NCI-H1436 (cell line): ENCODE results near the gene CRYM.
"Not testable (repeated sequence)": the region's sequence is repeated elsewhere in the genome, so short reads cannot be mapped to it uniquely, and the experiment has no call there.

Experiments used
- DNase-seq: peaks from one replicate; lab custom pipeline; 2025; lab: John Stamatoyannopoulos, UW

The CRYM gene

DNA sequence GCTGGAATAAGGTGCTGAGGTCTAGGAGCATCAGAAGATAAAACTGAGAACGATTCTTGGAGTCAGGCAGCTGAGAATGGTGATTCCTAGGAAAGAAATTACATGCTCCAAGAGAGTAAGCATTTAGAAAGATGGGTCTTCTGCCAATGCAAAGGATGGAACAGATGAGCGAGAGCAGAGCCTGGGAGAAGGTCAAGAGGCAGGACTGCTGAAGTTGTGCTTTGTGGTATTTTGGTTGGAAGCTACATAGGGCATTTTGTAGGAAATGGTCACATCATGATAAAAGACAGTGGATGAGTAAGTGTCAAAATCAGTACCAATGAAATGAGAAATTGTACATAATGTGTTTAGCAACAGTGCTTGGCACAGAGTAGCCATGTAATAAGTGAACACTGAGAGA is 1.4 kb upstream of the CRYM start:
- no peak for DNase-seq

GRCh38 chr16:21277045-21277926 is 804 bp downstream of the CRYM start:
- no peak for DNase-seq

GRCh38 chr16:21276090-21276489 is 2.0 kb downstream of the CRYM start:
- no peak for DNase-seq

DNA sequence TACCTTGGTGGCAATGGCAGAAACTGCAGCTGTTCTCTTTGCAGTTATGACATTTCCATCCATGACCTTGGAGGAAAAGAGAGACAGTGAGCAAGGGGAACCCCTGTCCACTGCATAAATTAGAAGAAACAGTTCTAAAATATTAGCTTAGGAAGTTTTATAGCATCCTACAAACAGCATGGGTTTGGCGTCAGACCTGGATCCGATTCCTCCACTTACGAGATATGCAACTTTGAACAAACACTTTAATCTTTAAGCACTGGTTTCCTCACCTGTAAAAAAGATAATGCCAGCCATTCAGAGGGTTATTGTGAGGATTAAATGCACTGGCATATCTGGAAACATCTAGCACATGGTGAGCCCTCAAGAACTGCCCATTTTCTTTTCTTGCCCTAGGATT is 2.6 kb downstream of the CRYM start:
- no peak for DNase-seq

- DNase-seq, result no peak
Observed at GRCh38 chr16:21274172-21274726, 3.8 kb downstream of the CRYM start.

- DNase-seq, result not testable (repeated sequence)
Observed at GRCh38 chr16:21272763-21273162, 5.3 kb downstream of the CRYM start.

GRCh38 chr16:21272253-21272652 is 5.8 kb downstream of the CRYM start:
- no peak for DNase-seq

DNA sequence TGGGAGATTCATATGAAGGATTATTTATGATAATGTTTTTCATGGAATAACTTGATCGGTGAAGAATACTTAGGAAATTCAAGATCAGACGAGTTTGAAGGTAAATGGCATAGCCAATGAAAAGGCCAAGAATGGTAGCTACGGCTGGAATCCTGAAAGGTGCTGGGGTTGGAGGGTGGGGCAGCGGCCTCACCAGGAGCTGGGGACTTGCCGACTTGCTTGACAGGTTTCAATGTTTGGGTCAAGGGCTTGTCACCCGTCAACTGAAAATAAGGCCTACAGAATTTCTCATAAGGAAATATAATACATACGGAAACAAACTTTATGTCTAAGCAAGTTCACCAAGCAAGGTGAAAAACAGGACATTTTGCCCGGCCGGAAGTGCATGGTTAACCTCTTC is 9.9 kb downstream of the CRYM start:
- no peak for DNase-seq

DNA sequence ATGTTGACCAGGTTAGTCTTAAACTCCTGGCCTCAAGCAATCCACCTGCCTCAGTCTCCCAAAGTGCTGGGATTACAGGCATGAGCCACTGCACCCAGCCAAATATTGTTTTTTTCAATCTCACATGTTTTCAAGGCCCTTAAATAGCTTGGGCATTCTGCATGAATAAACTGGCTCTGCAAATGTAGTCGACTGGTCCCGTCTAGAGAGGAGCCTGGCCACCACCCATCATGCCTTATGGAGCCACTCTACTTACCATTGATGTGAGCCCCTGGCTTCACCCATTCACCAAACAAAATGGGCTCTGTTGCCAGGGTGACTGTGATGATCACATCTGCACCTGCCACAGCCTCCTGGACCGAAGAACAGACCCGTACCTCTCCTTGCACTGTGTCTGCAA is 10.8 kb downstream of the CRYM start:
- DNase-seq, result no peak

GRCh38 chr16:21265104-21265837 is 12.8 kb downstream of the CRYM start:
- no peak for DNase-seq

- no peak for DNase-seq
Observed at GRCh38 chr16:21264571-21265036, 13.5 kb downstream of the CRYM start.

GRCh38 chr16:21263640-21264570 is 14.2 kb downstream of the CRYM start:
- no peak for DNase-seq

GRCh38 chr16:21262779-21263639 is 15.1 kb downstream of the CRYM start:
- DNase-seq, result no peak

GRCh38 chr16:21260870-21261791 is 17.0 kb downstream of the CRYM start:
- DNase-seq, result peak; percentile 19

- no peak for DNase-seq
Observed at GRCh38 chr16:21257284-21257683, 20.8 kb downstream of the CRYM start.

- DNase-seq, result no peak
Observed at GRCh38 chr16:21256636-21257035, 21.5 kb downstream of the CRYM start.

DNA sequence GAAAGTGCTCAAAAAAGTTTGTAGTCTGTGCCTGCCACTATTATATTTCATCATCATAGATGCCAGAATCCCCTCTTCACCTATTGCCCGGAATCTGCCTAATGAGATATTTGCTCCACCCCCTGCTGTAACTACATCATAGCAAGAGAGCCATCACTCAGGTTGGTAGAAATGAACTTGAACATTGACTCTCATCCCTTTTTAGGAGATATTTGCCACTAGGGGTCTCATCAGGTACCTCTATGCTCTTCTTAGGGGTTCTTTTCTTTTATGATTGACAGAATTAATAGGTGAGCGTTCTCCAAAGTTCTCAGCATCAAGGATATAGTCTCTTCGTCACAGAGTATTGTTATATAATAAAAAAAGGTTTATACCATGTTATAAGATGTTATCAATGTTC is 24.6 kb downstream of the CRYM start:
- no peak for DNase-seq

DNA sequence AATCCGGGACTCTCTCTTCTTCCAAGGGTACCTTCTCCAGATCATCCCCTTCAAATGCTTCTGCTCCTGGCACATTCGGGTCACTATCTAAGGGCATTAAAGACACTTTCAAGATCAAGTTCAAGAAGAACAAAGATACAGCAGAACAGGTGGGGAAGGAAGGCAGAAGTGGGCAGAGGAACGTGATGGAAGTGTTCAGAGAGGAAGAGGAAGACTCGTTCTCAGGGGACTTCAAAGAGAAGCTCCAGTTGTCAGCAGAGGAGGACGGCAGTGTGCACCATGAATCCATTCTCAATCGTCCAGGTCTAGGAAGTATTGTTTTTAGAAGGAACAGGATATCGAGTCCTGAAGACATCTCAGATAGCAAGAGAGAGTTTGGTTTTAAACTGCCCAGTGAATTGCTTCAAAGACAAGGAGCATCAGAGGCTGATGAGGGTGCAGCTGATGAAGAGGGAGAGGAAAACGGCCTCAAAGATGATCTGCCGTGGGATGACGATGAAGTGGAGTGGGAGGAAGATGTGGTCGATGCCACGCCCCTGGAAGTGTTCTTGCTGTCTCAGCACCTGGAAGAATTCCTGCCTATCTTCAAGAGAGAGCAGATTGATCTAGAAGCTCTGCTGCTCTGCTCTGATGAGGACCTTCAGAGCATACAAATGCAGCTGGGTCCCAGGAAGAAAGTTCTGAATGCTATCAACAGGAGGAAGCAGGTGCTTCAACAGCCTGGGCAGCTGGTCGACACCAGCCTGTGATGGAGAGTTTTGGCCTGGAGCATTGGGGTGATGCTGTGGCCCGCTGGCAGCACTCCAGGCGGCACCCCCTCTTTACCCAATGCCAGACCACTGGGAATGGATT is 27.8 kb downstream of the CRYM start:
- DNase-seq, result no peak

DNA sequence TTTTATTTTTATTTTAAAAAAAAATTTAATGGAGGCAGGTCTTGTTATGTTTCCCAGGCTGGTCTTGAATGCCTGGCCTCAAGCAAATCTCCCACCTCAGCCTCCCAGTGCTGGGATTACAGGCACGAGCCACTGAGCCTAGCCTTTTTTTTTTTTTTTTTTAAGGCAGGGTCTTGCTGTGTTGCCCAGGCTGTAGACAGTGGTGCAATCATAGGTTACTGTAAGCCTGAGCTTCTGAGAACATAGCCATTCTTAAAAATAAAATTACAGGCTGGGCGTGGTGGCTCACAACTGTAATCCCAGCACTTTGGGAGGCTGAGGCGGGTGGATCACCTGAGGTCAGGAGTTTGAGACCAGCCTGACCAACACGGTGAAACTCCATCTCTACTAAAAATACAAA is 29.9 kb downstream of the CRYM start:
- not testable (repeated sequence) for DNase-seq
